Neutrophil (primary cell): Measurements from ENCODE around the gene C5orf46.

Source experiments
- H3K27ac ChIP-seq: fragments of 200-600 bp; sonication (generic); 2 replicates; pipeline ENCODE4 v1.5.1; 2016; ENCODE audit warnings: mild to moderate bottlenecking, moderate library complexity
- H3K27me3 ChIP-seq: fragments of 200-600 bp; sonication (generic); 2 replicates; pipeline ENCODE4 v1.6.0; 2016; ENCODE audit warnings: mild to moderate bottlenecking
- H3K36me3 ChIP-seq: fragments of 200-600 bp; sonication (generic); 2 replicates; pipeline ENCODE4 v1.5.1; 2017
- H3K4me1 ChIP-seq, 2 experiments: fragments of 200-600 bp in 1 of 2; sonication (generic) in 1 of 2; 1 replicate in 1 of 2; 2 replicates in 1 of 2; pipeline versions ENCODE4 v1.5.1 to v1.6.1; 2013 to 2016; ENCODE audit warnings: low read depth in 1 of 2, low read length in 1 of 2, mild to moderate bottlenecking in 1 of 2, moderate library complexity in 1 of 2; ENCODE audit not compliant: control insufficient read depth in 1 of 2, insufficient read depth in 1 of 2
- H3K4me3 ChIP-seq, 2 experiments: fragments of 200-600 bp in 1 of 2; sonication (generic) in 1 of 2; 1 replicate in 1 of 2; 2 replicates in 1 of 2; pipeline ENCODE4 v1.5.1; 2013 to 2016; ENCODE audit warnings: low read depth in 1 of 2, low read length in 1 of 2, mild to moderate bottlenecking in 1 of 2, moderate library complexity in 1 of 2
- H3K9me3 ChIP-seq: fragments of 200-600 bp; sonication (generic); 2 replicates; pipeline ENCODE4 v1.5.1; 2016
- TF ChIP-seq, protein P1 (sequence below): fragments of 200-600 bp; sonication (generic); IDR thresholded peaks from 2 replicates; pipeline ENCODE4 v1.5.1; 2016; ENCODE audit warnings: antibody characterized with exemption

The C5orf46 gene

GRCh38 chr5:147935032-147935431 lies 28.7 kb upstream of the C5orf46 start:
- Histone ChIP-seq H3K4me1 (no peaks in the 10 kb centered on the region), H3K4me3 (no peak overlapping the region), H3K27me3 (no peaks in the 10 kb centered on the region), H3K9me3 (no peaks in the 10 kb centered on the region), H3K36me3 (no peaks in the 10 kb centered on the region), H3K27ac (no peak overlapping the region)
- TF ChIP-seq, protein P1, sequence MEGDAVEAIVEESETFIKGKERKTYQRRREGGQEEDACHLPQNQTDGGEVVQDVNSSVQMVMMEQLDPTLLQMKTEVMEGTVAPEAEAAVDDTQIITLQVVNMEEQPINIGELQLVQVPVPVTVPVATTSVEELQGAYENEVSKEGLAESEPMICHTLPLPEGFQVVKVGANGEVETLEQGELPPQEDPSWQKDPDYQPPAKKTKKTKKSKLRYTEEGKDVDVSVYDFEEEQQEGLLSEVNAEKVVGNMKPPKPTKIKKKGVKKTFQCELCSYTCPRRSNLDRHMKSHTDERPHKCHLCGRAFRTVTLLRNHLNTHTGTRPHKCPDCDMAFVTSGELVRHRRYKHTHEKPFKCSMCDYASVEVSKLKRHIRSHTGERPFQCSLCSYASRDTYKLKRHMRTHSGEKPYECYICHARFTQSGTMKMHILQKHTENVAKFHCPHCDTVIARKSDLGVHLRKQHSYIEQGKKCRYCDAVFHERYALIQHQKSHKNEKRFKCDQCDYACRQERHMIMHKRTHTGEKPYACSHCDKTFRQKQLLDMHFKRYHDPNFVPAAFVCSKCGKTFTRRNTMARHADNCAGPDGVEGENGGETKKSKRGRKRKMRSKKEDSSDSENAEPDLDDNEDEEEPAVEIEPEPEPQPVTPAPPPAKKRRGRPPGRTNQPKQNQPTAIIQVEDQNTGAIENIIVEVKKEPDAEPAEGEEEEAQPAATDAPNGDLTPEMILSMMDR = no peak

GRCh38 chr5:147930769-147931168 lies 24.4 kb upstream of the C5orf46 start:
- Histone ChIP-seq H3K9me3 (no peaks in the 10 kb centered on the region), H3K27ac (no peak overlapping the region), H3K4me1 (no peaks in the 10 kb centered on the region), H3K27me3 (no peaks in the 10 kb centered on the region), H3K36me3 (no peaks in the 10 kb centered on the region), H3K4me3 (no peak overlapping the region)
- TF ChIP-seq, protein P1 = no peak

DNA sequence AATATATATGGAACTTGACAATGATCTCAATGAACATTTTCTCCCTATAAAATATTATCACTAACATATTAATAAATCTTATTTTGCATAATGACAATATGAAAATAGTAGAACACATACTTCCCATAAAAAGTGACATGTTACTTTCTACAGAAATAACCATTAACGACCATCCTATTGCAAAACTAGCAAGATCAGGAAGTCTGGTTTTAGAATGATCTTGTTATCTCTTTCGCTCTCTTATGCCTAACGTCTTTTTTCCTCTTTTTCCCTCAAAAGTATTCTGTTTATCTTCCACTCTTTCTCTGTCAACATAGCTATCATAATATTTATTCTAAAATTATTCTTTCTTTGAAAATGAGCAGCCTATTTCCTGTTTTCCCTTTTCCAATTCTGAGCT lies 21.6 kb upstream of the C5orf46 start:
- H3K27me3 ChIP-seq = no peaks in the 10 kb centered on the region
- TF ChIP-seq, protein P1 = no peak
- no peak overlapping the region for H3K4me3 ChIP-seq
- no peaks in the 10 kb centered on the region for H3K9me3 ChIP-seq
- H3K4me1 ChIP-seq = no peaks in the 10 kb centered on the region
- H3K27ac ChIP-seq = no peak overlapping the region
- H3K36me3 ChIP-seq = no peaks in the 10 kb centered on the region

DNA sequence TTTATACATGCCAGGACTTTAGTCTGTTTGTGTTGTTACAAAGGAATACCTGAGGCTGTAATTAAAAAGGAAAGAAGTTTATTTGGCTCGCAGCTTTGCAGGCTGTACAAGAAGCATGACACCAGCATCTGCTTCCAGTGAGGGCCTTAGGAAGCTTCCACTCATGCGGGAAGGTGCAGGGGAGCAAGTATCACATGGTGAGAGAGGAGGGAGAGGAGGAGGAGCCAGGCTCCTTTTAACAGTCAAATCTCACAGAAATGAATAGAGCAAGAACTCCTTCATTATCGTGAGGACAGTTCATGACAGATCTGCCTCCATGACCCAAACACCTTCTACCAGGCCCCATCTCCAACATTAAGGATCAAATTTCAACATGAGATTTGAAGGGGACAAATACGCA lies 18.7 kb upstream of the C5orf46 start:
- H3K4me3 ChIP-seq = no peak overlapping the region
- no peaks in the 10 kb centered on the region for H3K4me1 ChIP-seq
- TF ChIP-seq, protein P1 = no peak
- no peaks in the 10 kb centered on the region for H3K36me3 ChIP-seq
- no peak overlapping the region for H3K27ac ChIP-seq
- no peaks in the 10 kb centered on the region for H3K27me3 ChIP-seq
- no peaks in the 10 kb centered on the region for H3K9me3 ChIP-seq

GRCh38 chr5:147921136-147921535 lies 14.8 kb upstream of the C5orf46 start:
- H3K9me3 ChIP-seq = no peaks in the 10 kb centered on the region
- TF ChIP-seq, protein P1 = no peak
- no peak overlapping the region for H3K4me3 ChIP-seq
- no peak overlapping the region for H3K27ac ChIP-seq
- H3K36me3 ChIP-seq = no peaks in the 10 kb centered on the region
- H3K4me1 ChIP-seq = no peaks in the 10 kb centered on the region
- no peaks in the 10 kb centered on the region for H3K27me3 ChIP-seq
